Measurements from ENCODE around the gene EPHB2. TPM values are rescaled to one million over a fixed set of nuclear protein-coding genes. Genes with fewer than 3 reads are reported as not detected.

EPHB2 gene
- total and polyA plus RNA-seq, 2 of the 13 experiments (the other 11 are each of a cell fraction or from before 2014, with no cell fraction given) = 0.03 to 0.11 TPM

- Histone ChIP-seq H3K4me2 (ENCODE audit: low read depth, low read length) (no peak overlapping the region), H3K27ac (ENCODE audit: extremely low read length, insufficient read depth, low read length) (no peak overlapping the region), H3K79me2 (ENCODE audit: insufficient read depth, low read length) (no peaks in the 10 kb centered on the region), H3K4me1 (ENCODE audit: insufficient read depth, low read length) (0 out of 2 replicates have a peak, but pooled peaks cover 6% of the 10 kb centered on the region), H3K4me3 (replicated peaks in 1 of 3; ENCODE audit: insufficient read depth in 1 of 3, low read depth in 2 of 3, low read length in 3 of 3) (no peak overlapping the region), H4K20me1 (ENCODE audit: insufficient read depth, low read length) (no peaks in the 10 kb centered on the region), H3K9me3 (ENCODE audit: low read length) (no peaks in the 10 kb centered on the region), H3K9ac (ENCODE audit: insufficient read depth, low read depth, low read length) (no peak overlapping the region), H2AFZ (ENCODE audit: low read length) (no peak overlapping the region), H3K27me3 (ENCODE audit: control insufficient read depth in 1 of 2, insufficient read depth in 2 of 2, low read length in 2 of 2) (peaks cover 0 to 4% of the 10 kb centered on the region in 2 experiments; a peak in 1 of 5 replicates), H3K36me3 (replicated peaks in 1 of 2; ENCODE audit: control insufficient read depth in 1 of 2, insufficient read depth in 2 of 2, low read length in 2 of 2) (no peaks in the 10 kb centered on the region)
- intact Hi-C loops (cut with micrococcal nuclease; ENCODE audit: unreplicated experiment) (no loop called here), in situ Hi-C loops (cut with HindIII; ENCODE audit: extremely low pct_ligation_motif_present, low pct_unique_long_range_greater_than_20kb) (no loop called here)
- POLR2A ChIA-PET = no interaction called here
- DNase-seq (ENCODE audit: low spot score) (no peak), FAIRE-seq (no peak), ATAC-seq (no peak; the same call in 1 of the 3 replicates)
- BruUV-seq (replicated peaks) = no TSS peak
- CTCF ChIA-PET (ENCODE audit: low intra/inter-chr PET ratio, low total read pairs) = no interaction called here
- TF ChIP-seq KDM2A (CRISPR knock-in tag; IDR thresholded peaks at IDR 0.05; ENCODE audit: borderline replicate concordance, low read depth) = no peak
- no peak for TF ChIP-seq TCF7L2 (IDR thresholded peaks at IDR 0.05; ENCODE audit: low read depth, low read length)
- TF ChIP-seq ZC3H13 (CRISPR knock-in tag; IDR thresholded peaks at IDR 0.05) = no peak
- no peak for TF ChIP-seq ZFP41 (CRISPR knock-in tag; IDR thresholded peaks at IDR 0.05; ENCODE audit: borderline replicate concordance)
- no peak for TF ChIP-seq KAT7 (CRISPR knock-in tag; IDR thresholded peaks at IDR 0.05; ENCODE audit: borderline replicate concordance)
- TF ChIP-seq ZNF431 (CRISPR knock-in tag; IDR thresholded peaks at IDR 0.05; ENCODE audit: borderline replicate concordance, low read depth) = no peak
- TF ChIP-seq TFAP4 (IDR thresholded peaks at IDR 0.05; ENCODE audit: borderline replicate concordance, low read depth) = no peak
- TF ChIP-seq ZNF329 (CRISPR knock-in tag; IDR thresholded peaks at IDR 0.05; ENCODE audit: low read depth) = no peak
- TF ChIP-seq ZNF773 (CRISPR knock-in tag; IDR thresholded peaks at IDR 0.05; ENCODE audit: borderline replicate concordance) = no peak
- no peak for TF ChIP-seq FOXA3 (CRISPR knock-in tag; IDR thresholded peaks at IDR 0.05)
- TF ChIP-seq ZBTB1 (CRISPR knock-in tag; IDR thresholded peaks at IDR 0.05; ENCODE audit: borderline replicate concordance) = no peak
- no peak for TF ChIP-seq MTA1 (CRISPR knock-in tag; IDR thresholded peaks at IDR 0.05; ENCODE audit: borderline replicate concordance)
- no peak for TF ChIP-seq SAP130 (CRISPR knock-in tag; IDR thresholded peaks at IDR 0.05; ENCODE audit: low read depth)
- no peak for TF ChIP-seq SNRNP70 (IDR thresholded peaks at IDR 0.05; ENCODE audit: low read depth, low read length)
- no peak for TF ChIP-seq TP53 (CRISPR knock-in tag; conservative IDR thresholded peaks at IDR 0.05)
- TF ChIP-seq ERF (CRISPR knock-in tag; IDR thresholded peaks at IDR 0.05) = no peak
- TF ChIP-seq ZFP37 (CRISPR knock-in tag; IDR thresholded peaks at IDR 0.05; ENCODE audit: borderline replicate concordance) = no peak
- no peak for TF ChIP-seq HCFC1 (IDR thresholded peaks at IDR 0.05; ENCODE audit: low read depth, low read length)
- no peak for TF ChIP-seq LCORL (IDR thresholded peaks at IDR 0.05)
- no peak for TF ChIP-seq LCORL (CRISPR knock-in tag; IDR thresholded peaks at IDR 0.05)
- TF ChIP-seq SOX5 (CRISPR knock-in tag; IDR thresholded peaks at IDR 0.05; ENCODE audit: borderline replicate concordance) = no peak
- WGBS (ENCODE audit: low lambda C conversion rate) = 55% methylated on average over 11 of the region's 15 CpGs
These were observed 116.3 kb downstream of the EPHB2 start for GRCh38 chr1:22826604-22827580.

Data from HepG2 (cell line).